ENCODE results near the gene HAUS5.

DNA sequence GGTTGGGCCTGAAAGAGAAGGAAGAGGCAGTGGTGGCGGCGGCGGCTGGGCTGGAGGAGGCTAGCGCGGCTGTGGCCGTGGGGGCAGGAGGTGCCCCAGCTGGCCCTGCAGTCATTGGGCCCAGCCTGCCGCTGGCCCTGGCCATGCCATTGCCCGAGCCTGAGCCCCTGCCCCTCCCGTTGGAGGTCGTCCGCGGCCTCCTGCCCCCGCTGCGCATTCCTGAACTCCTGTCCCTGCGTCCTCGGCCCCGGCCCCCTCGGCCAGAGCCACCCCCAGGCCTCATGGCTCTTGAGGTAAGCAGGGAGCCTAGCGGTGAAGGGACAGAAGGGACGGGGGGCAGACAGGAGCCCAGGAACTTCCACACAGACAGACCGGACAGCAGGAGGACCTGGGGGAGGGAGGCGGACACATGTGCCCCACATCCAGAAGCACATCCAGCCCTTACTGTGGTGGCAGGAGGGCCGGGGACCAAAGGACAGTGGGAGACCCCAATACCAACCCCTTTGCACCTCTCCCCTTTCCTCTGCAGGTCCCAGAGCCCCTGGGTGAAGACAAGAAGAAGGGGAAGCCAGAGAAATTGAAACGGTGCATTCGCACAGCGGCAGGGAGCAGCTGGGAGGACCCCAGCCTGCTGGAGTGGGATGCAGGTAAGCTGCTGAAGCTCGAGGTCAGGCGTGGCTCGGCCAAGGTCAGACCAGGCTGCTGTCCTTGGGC is 21.3 kb downstream of the HAUS5 start:
- TF ChIP-seq, protein P1, sequence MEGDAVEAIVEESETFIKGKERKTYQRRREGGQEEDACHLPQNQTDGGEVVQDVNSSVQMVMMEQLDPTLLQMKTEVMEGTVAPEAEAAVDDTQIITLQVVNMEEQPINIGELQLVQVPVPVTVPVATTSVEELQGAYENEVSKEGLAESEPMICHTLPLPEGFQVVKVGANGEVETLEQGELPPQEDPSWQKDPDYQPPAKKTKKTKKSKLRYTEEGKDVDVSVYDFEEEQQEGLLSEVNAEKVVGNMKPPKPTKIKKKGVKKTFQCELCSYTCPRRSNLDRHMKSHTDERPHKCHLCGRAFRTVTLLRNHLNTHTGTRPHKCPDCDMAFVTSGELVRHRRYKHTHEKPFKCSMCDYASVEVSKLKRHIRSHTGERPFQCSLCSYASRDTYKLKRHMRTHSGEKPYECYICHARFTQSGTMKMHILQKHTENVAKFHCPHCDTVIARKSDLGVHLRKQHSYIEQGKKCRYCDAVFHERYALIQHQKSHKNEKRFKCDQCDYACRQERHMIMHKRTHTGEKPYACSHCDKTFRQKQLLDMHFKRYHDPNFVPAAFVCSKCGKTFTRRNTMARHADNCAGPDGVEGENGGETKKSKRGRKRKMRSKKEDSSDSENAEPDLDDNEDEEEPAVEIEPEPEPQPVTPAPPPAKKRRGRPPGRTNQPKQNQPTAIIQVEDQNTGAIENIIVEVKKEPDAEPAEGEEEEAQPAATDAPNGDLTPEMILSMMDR (conservative IDR thresholded peaks at IDR 0.05; ENCODE audit: low read length) = no peak
- TF ChIP-seq EZH2phosphoT487 (IDR thresholded peaks at IDR 0.05; ENCODE audit: borderline replicate concordance, low read depth, low read length) = no peak
